ENCODE measurements around the gene SLIT3.

- TF ChIP-seq CTCF (IDR thresholded peaks at IDR 0.05; ENCODE audit: extremely low read depth in 1 of 2, insufficient read depth in 1 of 2, low read depth in 1 of 2, low read length in 2 of 2): no peak
- TF ChIP-seq POLR2A (IDR thresholded peaks at IDR 0.05; ENCODE audit: low read depth, low read length): no peak
- TF ChIP-seq POLR2AphosphoS5 (IDR thresholded peaks at IDR 0.05; ENCODE audit: insufficient read depth, low read depth, low read length): no peak
- no peak for TF ChIP-seq EZH2 (IDR thresholded peaks at IDR 0.05; ENCODE audit: borderline replicate concordance, low read depth, low read length, severe bottlenecking)
- no peak for TF ChIP-seq MAX (IDR thresholded peaks at IDR 0.05; ENCODE audit: insufficient read depth, insufficient read length)
- no peak for TF ChIP-seq JUN (IDR thresholded peaks at IDR 0.05; ENCODE audit: borderline replicate concordance, insufficient read depth, insufficient read length, low read depth)
- TF ChIP-seq MYC (IDR thresholded peaks at IDR 0.05; ENCODE audit: low read depth, low read length): no peak
- TF ChIP-seq FOS (IDR thresholded peaks at IDR 0.05; ENCODE audit: borderline replicate concordance, insufficient read depth, low read length): no peak
Measured at GRCh38 chr5:169036079-169036805, 264.7 kb downstream of the SLIT3 start.
